Adipose tissue (tissue), 3 donors: ENCODE results near the gene MAN2B2. TPM values are rescaled to one million over a fixed set of nuclear protein-coding genes. Genes with fewer than 3 reads are reported as not detected.

Experiments used
- H3K27ac ChIP-seq: one replicate; pipeline ENCODE4 v1.5.1; 2013; ENCODE audit warnings: low read depth, low read length
- WGBS, 3 donors: extraction: QIAGEN DNeasy Blood & Tissue Kit; methylation state at CpG; one replicate each; pipeline ENCODE4 v1.1.7; 2013; 5-methylcytosine and 5-hydroxymethylcytosine counted together
- polyA plus RNA-seq, 3 donors: library from polyadenylated mRNA; stranded (reverse); fragments of 200-250 nt; gene quantifications; one replicate each; pipeline ENCODE4 v1.2.3, GENCODE V29; 2013
- donor health status: healthy with polysubstance abuse.
- donor health status: Bipolar disorder and iron deficiency.
- donor health status: healthy.

MAN2B2 gene
- polyA plus RNA-seq, 3 donors, result 8.7 to 14.9 (median 13.0) TPM

GRCh38 chr4:6581566-6582121 lies 6.7 kb downstream of the MAN2B2 start:
- no peak overlapping the region for H3K27ac ChIP-seq
- 94 to 97% (median 96%) methylated on average over 11 of the region's 11 CpGs for WGBS, 3 donors

- H3K27ac ChIP-seq, result no peak overlapping the region
- WGBS, 3 donors, result 92 to 96% (median 94%) methylated on average over 4 of the region's 4 CpGs
Observed at GRCh38 chr4:6582889-6583490, 8.0 kb downstream of the MAN2B2 start.

GRCh38 chr4:6584865-6585264 lies 9.9 kb downstream of the MAN2B2 start:
- H3K27ac ChIP-seq, result no peak overlapping the region
- WGBS, 3 donors, result 96 to 97% (median 96%) methylated on average over 6 to 7 of the region's 7 CpGs

- H3K27ac ChIP-seq, result no peak overlapping the region
- 85 to 89% (median 88%) methylated on average over 26 of the region's 26 CpGs for WGBS, 3 donors
Observed at GRCh38 chr4:6586715-6587325, 11.8 kb downstream of the MAN2B2 start.

- 96 to 100% (median 98%) methylated on average over 4 of the region's 4 CpGs for WGBS, 3 donors
- H3K27ac ChIP-seq, result no peak overlapping the region
Observed at GRCh38 chr4:6589444-6589843, 14.5 kb downstream of the MAN2B2 start.

GRCh38 chr4:6591313-6591712 lies 16.3 kb downstream of the MAN2B2 start:
- no peak overlapping the region for H3K27ac ChIP-seq
- 79 to 93% (median 85%) methylated on average over 9 of the region's 9 CpGs for WGBS, 3 donors

GRCh38 chr4:6591781-6592180 lies 16.8 kb downstream of the MAN2B2 start:
- H3K27ac ChIP-seq, result no peak overlapping the region
- 80 to 89% (median 87%) methylated on average over 9 of the region's 9 CpGs for WGBS, 3 donors

GRCh38 chr4:6592804-6593563 lies 18.0 kb downstream of the MAN2B2 start:
- WGBS, 3 donors, result 92 to 94% (median 94%) methylated on average over 16 of the region's 16 CpGs
- no peak overlapping the region for H3K27ac ChIP-seq

GRCh38 chr4:6594341-6594740 lies 19.4 kb downstream of the MAN2B2 start:
- H3K27ac ChIP-seq, result no peak overlapping the region
- WGBS, 3 donors, result 94 to 96% (median 96%) methylated on average over 22 of the region's 22 CpGs

- WGBS, 3 donors, result 92 to 94% (median 93%) methylated on average over 7 of the region's 7 CpGs
- H3K27ac ChIP-seq, result no peak overlapping the region
Observed at GRCh38 chr4:6594826-6595355, 19.9 kb downstream of the MAN2B2 start.

GRCh38 chr4:6595897-6596537 lies 21.0 kb downstream of the MAN2B2 start:
- 74 to 77% (median 74%) methylated on average over 16 of the region's 16 CpGs for WGBS, 3 donors

GRCh38 chr4:6596948-6597347 lies 22.0 kb downstream of the MAN2B2 start:
- WGBS, 3 donors, result 94 to 95% (median 94%) methylated on average over 17 of the region's 17 CpGs
- H3K27ac ChIP-seq, result no peak overlapping the region

More at GRCh38 chr4:6595897-6596537, 21.0 kb downstream of the MAN2B2 start:
- no peak overlapping the region for H3K27ac ChIP-seq

GRCh38 chr4:6598127-6598526 lies 23.1 kb downstream of the MAN2B2 start:
- WGBS, 3 donors, result 85 to 94% (median 91%) methylated on average over 10 of the region's 10 CpGs
- H3K27ac ChIP-seq, result no peak overlapping the region

- H3K27ac ChIP-seq, result no peak overlapping the region
- WGBS, 3 donors, result 77 to 84% (median 82%) methylated on average over 13 of the region's 13 CpGs
Observed at GRCh38 chr4:6598641-6599040, 23.7 kb downstream of the MAN2B2 start.

- no peak overlapping the region for H3K27ac ChIP-seq
- whole genome bisulfite sequencing, 3 donors, result 89 to 92% (median 89%) methylated on average over 10 of the region's 10 CpGs
Observed at GRCh38 chr4:6601661-6602250, 26.8 kb downstream of the MAN2B2 start.

- 93 to 95% (median 94%) methylated on average over 6 of the region's 6 CpGs for WGBS, 3 donors
- no peak overlapping the region for H3K27ac ChIP-seq
Observed at GRCh38 chr4:6602289-6602688, 27.3 kb downstream of the MAN2B2 start.

GRCh38 chr4:6603128-6603527 lies 28.1 kb downstream of the MAN2B2 start:
- no peak overlapping the region for H3K27ac ChIP-seq
- WGBS, 3 donors, result 91 to 94% (median 93%) methylated on average over 10 to 12 of the region's 12 CpGs

- 98 to 99% (median 98%) methylated on average over 8 of the region's 8 CpGs for WGBS, 3 donors
Observed at GRCh38 chr4:6605114-6605513, 30.1 kb downstream of the MAN2B2 start.

More at GRCh38 chr4:6605114-6605513, 30.1 kb downstream of the MAN2B2 start:
- H3K27ac ChIP-seq, result no peak overlapping the region
